ENCODE data around the gene RASSF5.

RASSF5 gene

DNA sequence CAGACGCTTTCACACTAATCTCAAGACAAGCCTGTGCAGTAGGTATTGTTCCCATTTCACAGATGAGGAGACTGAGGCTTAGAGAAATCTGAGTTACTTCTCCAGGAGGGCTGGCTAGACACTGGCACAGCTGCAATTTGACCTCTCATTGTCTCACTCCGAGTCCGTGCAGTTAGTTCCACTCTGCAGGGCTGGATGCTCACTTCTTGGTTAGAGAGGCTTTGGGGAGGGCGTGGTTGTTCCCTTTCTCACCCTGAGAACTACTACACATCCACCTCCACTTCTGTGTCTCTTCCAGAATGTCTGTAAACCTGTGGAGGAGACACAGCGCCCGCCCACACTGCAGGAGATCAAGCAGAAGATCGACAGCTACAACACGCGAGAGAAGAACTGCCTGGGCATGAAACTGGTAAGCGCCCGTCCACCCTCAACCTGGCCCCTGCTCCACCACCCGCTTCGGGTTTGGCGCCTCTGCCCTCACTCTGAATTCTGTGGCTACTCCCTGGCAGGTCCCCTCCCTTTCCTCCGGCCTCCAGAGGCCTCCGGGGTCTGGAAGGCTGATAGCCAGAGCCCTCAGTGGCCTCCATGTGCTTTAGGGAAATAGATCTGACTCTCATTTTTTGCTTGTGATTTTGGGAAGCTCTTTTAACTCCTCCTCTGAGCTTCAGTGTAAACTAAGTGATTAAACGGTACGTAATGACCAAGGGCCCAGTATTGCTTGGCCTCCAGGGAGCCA, 75.8 kb downstream of the RASSF5 start:
- no peaks in the 10 kb centered on the region for H3K27me3 ChIP-seq (ENCODE audit: insufficient read depth, insufficient read length)
- no peak for TF ChIP-seq ZNF274 (IDR thresholded peaks at IDR 0.05; ENCODE audit: low read depth, low read length)
- no peak for TF ChIP-seq YY1 (IDR thresholded peaks at IDR 0.05; ENCODE audit: insufficient read depth, insufficient read length)
- no peak for TF ChIP-seq SUZ12 (IDR thresholded peaks at IDR 0.05; ENCODE audit: extremely low read depth, insufficient read depth, insufficient read length)
- peaks cover 14% of the 10 kb centered on the region for H3K36me3 ChIP-seq (ENCODE audit: insufficient read depth, insufficient read length, low read length)
- no peak for DNase-seq (ENCODE audit: low read depth, low spot score)
- H3K9ac ChIP-seq (ENCODE audit: insufficient read length, low read depth) = no peak overlapping the region
- H3K9me3 ChIP-seq (ENCODE audit: insufficient read depth, low read length) = no peaks in the 10 kb centered on the region
- peaks cover 3% of the 10 kb centered on the region for H3K4me1 ChIP-seq (ENCODE audit: insufficient read depth, insufficient read length)
- no peak overlapping the region for H3K4me3 ChIP-seq (ENCODE audit: insufficient read length, low read depth)

DNA sequence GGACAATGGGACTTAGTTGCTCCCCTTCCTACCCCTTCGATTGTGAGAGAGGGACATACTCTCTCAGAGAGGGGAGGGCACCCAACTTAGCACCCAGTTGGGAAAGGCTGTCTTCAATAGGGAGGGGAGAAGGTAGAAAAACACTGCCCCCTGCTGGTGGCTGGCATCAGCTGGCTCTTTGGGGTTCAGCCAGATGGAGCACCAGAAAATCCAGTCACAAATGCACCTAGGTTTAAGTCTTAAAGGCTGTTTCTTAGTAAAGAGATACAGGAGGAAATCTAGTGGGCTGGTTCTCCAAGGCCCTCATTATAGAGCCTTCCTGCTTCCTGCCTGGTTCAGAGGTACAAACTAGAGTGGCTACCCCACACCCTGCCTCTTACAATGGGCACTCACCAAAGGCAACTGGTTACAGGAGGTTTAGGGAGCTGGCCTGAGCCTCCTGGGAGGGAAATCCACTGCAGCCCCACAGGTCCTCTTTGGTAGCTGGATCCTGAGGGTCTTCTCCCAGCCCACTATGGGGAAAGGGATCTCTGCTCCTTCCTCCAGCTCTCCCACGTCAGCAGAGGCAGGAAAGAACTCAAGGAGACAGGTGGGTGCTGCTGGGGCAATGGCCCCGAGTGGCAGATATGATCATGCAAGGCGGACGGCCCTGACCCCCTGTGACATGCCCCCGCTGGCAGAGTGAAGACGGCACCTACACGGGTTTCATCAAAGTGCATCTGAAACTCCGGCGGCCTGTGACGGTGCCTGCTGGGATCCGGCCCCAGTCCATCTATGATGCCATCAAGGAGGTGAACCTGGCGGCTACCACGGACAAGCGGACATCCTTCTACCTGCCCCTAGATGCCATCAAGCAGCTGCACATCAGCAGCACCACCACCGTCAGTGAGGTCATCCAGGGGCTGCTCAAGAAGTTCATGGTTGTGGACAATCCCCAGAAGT, 76.6 kb downstream of the RASSF5 start:
- H3K27me3 ChIP-seq (ENCODE audit: insufficient read depth, insufficient read length) = no peaks in the 10 kb centered on the region
- TF ChIP-seq ZNF274 (IDR thresholded peaks at IDR 0.05; ENCODE audit: low read depth, low read length) (no peak), SUZ12 (IDR thresholded peaks at IDR 0.05; ENCODE audit: extremely low read depth, insufficient read depth, insufficient read length) (no peak)
- peak; percentile 64 for DNase-seq (ENCODE audit: low read depth, low spot score)
- no peaks in the 10 kb centered on the region for H3K9me3 ChIP-seq (ENCODE audit: insufficient read depth, low read length)
- H3K36me3 ChIP-seq (ENCODE audit: insufficient read depth, insufficient read length, low read length) = peaks cover 15% of the 10 kb centered on the region
- no peak overlapping the region for H3K4me3 ChIP-seq (ENCODE audit: insufficient read length, low read depth)
- peaks cover 3% of the 10 kb centered on the region for H3K4me1 ChIP-seq (ENCODE audit: insufficient read depth, insufficient read length)
- no peak overlapping the region for H3K9ac ChIP-seq (ENCODE audit: insufficient read length, low read depth)

GRCh38 chr1:206584683-206585082, 77.4 kb downstream of the RASSF5 start:
- H3K9me3 ChIP-seq (ENCODE audit: insufficient read depth, low read length) = no peaks in the 10 kb centered on the region
- H3K9ac ChIP-seq (ENCODE audit: insufficient read length, low read depth) = no peak overlapping the region
- peaks cover 21% of the 10 kb centered on the region for H3K36me3 ChIP-seq (ENCODE audit: insufficient read depth, insufficient read length, low read length)
- DNase-seq (ENCODE audit: low read depth, low spot score) = no peak
- no peaks in the 10 kb centered on the region for H3K27me3 ChIP-seq (ENCODE audit: insufficient read depth, insufficient read length)
- TF ChIP-seq ZNF274 (IDR thresholded peaks at IDR 0.05; ENCODE audit: low read depth, low read length) (no peak), YY1 (IDR thresholded peaks at IDR 0.05; ENCODE audit: insufficient read depth, insufficient read length) (no peak), SUZ12 (IDR thresholded peaks at IDR 0.05; ENCODE audit: extremely low read depth, insufficient read depth, insufficient read length) (no peak)
- peaks cover 3% of the 10 kb centered on the region for H3K4me1 ChIP-seq (ENCODE audit: insufficient read depth, insufficient read length)
- H3K4me3 ChIP-seq (ENCODE audit: insufficient read length, low read depth) = no peak overlapping the region

DNA sequence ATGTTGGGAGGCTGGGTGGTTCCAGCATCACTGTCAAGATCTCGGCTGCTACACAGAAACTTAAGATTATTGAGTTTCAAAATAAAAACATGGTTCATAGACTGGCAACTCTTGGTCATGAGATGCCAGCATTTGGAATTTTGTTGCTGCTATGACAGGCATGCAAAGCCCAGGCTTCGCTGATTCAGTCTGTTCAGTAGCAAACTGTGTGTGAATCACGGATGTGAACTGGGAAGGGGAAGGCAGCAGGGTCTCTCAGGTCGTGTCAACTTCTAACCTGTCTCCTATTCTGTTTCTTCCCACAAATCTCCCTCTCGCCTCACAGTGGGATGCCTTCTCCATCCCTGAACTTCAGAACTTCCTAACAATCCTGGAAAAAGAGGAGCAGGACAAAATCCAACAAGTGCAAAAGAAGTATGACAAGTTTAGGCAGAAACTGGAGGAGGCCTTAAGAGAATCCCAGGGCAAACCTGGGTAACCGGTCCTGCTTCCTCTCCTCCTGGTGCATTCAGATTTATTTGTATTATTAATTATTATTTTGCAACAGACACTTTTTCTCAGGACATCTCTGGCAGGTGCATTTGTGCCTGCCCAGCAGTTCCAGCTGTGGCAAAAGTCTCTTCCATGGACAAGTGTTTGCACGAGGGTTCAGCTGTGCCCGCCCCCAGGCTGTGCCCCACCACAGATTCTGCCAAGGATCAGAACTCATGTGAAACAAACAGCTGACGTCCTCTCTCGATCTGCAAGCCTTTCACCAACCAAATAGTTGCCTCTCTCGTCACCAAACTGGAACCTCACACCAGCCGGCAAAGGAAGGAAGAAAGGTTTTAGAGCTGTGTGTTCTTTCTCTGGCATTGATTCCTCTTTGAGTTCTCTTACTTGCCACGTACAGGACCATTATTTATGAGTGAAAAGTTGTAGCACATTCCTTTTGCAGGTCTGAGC, 79.4 kb downstream of the RASSF5 start:
- peaks cover 42% of the 10 kb centered on the region for H3K36me3 ChIP-seq (ENCODE audit: insufficient read depth, insufficient read length, low read length)
- no peak overlapping the region for H3K9ac ChIP-seq (ENCODE audit: insufficient read length, low read depth)
- no peak overlapping the region for H3K4me3 ChIP-seq (ENCODE audit: insufficient read length, low read depth)
- no peak for DNase-seq (ENCODE audit: low read depth, low spot score)
- peaks cover 3% of the 10 kb centered on the region for H3K4me1 ChIP-seq (ENCODE audit: insufficient read depth, insufficient read length)
- H3K27me3 ChIP-seq (ENCODE audit: insufficient read depth, insufficient read length) = no peaks in the 10 kb centered on the region
- TF ChIP-seq SUZ12 (IDR thresholded peaks at IDR 0.05; ENCODE audit: extremely low read depth, insufficient read depth, insufficient read length) (no peak), ZNF274 (IDR thresholded peaks at IDR 0.05; ENCODE audit: low read depth, low read length) (no peak), YY1 (IDR thresholded peaks at IDR 0.05; ENCODE audit: insufficient read depth, insufficient read length) (no peak)
- H3K9me3 ChIP-seq (ENCODE audit: insufficient read depth, low read length) = no peaks in the 10 kb centered on the region

GRCh38 chr1:206587904-206588303, 80.6 kb downstream of the RASSF5 start:
- no peak overlapping the region for H3K9ac ChIP-seq (ENCODE audit: insufficient read length, low read depth)
- H3K36me3 ChIP-seq (ENCODE audit: insufficient read depth, insufficient read length, low read length) = peaks cover 52% of the 10 kb centered on the region
- no peaks in the 10 kb centered on the region for H3K9me3 ChIP-seq (ENCODE audit: insufficient read depth, low read length)
- no peaks in the 10 kb centered on the region for H3K27me3 ChIP-seq (ENCODE audit: insufficient read depth, insufficient read length)
- no peak for TF ChIP-seq SUZ12 (IDR thresholded peaks at IDR 0.05; ENCODE audit: extremely low read depth, insufficient read depth, insufficient read length)
- TF ChIP-seq YY1 (IDR thresholded peaks at IDR 0.05; ENCODE audit: insufficient read depth, insufficient read length) = no peak
- no peak for TF ChIP-seq ZNF274 (IDR thresholded peaks at IDR 0.05; ENCODE audit: low read depth, low read length)
- no peak overlapping the region for H3K4me3 ChIP-seq (ENCODE audit: insufficient read length, low read depth)
- H3K4me1 ChIP-seq (ENCODE audit: insufficient read depth, insufficient read length) = peaks cover 2% of the 10 kb centered on the region
- no peak for DNase-seq (ENCODE audit: low read depth, low spot score)

GRCh38 chr1:206588492-206588891, 81.2 kb downstream of the RASSF5 start:
- H3K4me3 ChIP-seq (ENCODE audit: insufficient read length, low read depth) = no peak overlapping the region
- H3K36me3 ChIP-seq (ENCODE audit: insufficient read depth, insufficient read length, low read length) = peaks cover 58% of the 10 kb centered on the region
- no peaks in the 10 kb centered on the region for H3K27me3 ChIP-seq (ENCODE audit: insufficient read depth, insufficient read length)

More at GRCh38 chr1:206588492-206588891, 81.2 kb downstream of the RASSF5 start:
- H3K9ac ChIP-seq (ENCODE audit: insufficient read length, low read depth) = no peak overlapping the region
- no peaks in the 10 kb centered on the region for H3K4me1 ChIP-seq (ENCODE audit: insufficient read depth, insufficient read length)
- no peaks in the 10 kb centered on the region for H3K9me3 ChIP-seq (ENCODE audit: insufficient read depth, low read length)
- DNase-seq (ENCODE audit: low read depth, low spot score) = no peak
- TF ChIP-seq ZNF274 (IDR thresholded peaks at IDR 0.05; ENCODE audit: low read depth, low read length) (no peak), SUZ12 (IDR thresholded peaks at IDR 0.05; ENCODE audit: extremely low read depth, insufficient read depth, insufficient read length) (no peak), YY1 (IDR thresholded peaks at IDR 0.05; ENCODE audit: insufficient read depth, insufficient read length) (no peak)
